Activated CD8-positive, alpha-beta memory T cell treated with anti-CD3 and anti-CD28 coated beads for 1 hour (primary cell): Measurements from ENCODE around the gene IL12RB2.
"Not testable (repeated sequence)": the region's sequence is repeated elsewhere in the genome, so short reads cannot be mapped to it uniquely, and the experiment has no call there.

ENCODE experiments used
- DNase-seq, 2 donors: peaks; one replicate each; pipeline ENCODE4 v3.0.0-alpha.2; 2020; ENCODE audit warnings: low read depth in 1 of 2; ENCODE audit errors: extremely low read depth in 1 of 2

Gene IL12RB2

DNA sequence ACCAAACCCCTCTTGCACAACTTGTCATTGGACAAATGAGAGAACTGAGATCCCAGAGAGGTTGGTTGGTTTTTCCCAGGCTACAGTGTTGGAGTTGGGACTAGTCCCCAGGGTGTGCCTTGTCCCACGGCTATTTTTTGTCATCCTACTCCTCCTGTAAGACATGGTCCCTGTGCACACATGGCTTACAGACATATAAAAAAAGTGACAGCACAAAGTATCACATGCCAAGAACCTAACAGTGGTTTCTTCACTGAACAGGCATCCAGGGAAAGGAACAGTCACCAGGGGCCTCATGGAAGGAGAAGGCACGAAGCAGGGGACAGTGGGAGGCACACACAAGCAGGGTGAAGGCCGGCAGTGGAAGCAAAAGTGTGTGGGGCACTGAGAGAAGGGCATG lies 86.1 kb downstream of the IL12RB2 start:
- no peak for DNase-seq

DNA sequence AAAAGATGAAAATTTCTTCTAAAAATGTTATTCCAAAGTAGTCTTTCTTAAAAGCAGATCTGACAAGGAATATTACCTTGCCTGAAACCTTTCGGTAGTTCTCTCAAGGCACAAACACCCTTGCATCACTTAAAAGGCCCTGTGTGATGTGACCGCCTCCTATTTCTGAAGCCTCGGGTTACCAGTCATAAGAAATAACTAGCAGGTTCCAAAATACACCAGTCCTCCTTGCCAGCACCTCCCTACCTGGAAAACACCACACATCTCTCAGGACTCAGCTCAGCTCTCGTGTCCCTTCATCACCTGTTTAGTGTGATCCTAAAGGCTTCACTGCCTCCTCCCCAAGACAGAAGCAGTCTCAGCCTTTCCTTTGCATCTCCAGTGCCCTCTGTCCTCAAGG lies 86.9 kb downstream of the IL12RB2 start:
- no peak for DNase-seq

DNA sequence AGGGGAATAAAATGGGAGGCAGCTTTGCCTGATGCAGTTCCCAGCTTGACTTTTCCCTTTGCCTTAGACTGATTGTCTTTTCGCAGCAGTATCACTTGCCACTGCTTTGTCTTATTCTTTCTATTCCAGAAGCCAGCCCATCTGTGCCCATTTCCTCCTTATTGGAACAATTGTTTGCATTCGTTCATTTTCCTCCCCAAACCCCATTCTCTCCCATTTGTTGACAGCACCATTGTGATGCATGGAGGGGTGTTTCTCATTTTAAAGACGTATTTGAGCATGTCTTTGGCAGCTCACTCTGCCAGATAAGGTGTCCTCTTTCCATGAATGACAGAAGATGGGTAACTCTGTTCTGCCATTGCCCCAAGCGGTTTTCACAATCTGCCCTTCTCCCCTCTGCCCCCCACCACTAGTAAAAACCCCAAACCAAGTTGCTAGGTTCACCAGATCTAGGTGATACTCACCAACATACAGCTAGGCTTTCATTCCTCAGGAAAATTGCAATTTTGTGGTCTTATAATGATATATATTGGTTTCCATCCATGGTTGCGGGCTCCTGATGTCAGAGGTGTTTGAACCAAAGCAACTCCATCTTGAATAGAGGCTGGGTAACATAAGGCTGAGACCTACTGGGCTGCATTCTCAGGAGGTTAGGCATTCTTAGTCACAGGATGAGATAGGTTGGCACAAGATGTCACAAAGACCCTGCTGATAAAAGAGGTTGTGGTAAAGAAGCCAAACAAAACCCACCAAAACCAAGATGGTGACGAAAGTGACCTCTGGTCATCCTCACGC lies 91.7 kb downstream of the IL12RB2 start:
- no peak for DNase-seq

DNA sequence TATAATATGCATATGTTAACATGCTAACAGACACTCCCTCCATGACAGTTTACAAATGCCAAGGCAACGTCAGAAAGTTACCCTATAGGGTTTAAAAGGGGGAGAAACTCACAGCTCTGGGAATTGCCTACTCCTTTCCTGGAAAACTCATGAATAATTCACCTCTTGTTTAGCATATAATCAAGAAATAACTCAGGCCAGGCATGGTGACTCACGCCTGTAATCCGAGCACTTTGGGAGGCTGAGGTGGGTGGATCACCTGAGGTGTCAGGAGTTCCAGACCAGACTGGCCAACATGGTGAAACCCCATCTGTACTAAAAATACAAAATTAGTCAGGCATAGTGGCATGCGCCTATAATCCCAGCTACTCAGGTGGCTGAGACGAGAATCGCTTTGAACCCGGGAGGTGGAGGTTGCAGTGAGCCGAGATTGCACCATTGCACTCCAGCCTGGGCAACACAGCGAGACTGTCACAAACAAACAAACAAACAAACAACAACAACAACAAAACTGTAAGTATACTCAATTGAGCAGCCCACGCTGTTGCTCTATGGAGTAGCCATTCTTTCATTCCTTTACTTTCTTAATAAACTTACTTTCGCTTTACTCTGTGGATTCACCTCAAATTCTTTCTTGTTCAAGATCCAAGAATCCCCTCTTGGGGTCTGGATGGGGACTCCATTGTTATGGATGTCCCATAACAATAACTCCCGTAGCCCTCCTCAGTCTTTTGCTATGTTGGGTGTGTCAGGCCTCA lies 92.5 kb downstream of the IL12RB2 start:
- not testable (repeated sequence) for DNase-seq

DNA sequence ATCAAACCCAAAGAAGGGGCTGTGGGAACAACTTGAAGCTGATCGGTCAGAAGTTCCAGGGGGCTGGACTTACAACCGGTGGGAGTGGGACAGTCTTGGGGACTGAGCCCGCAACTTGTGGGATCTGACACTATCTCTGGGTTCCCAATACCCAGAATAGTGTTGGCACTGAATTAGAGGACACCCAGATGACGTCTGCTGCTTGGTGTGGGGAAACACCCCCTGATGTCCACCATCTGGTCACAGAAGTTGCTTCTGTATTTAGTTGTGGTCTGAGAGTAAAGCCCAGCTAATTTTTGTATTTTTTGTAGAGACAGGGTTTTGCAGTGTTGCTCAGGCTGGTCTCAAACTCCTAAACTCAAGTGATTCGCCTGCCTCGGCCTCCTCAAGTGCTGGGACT lies 93.8 kb downstream of the IL12RB2 start:
- DNase-seq: no peak

DNA sequence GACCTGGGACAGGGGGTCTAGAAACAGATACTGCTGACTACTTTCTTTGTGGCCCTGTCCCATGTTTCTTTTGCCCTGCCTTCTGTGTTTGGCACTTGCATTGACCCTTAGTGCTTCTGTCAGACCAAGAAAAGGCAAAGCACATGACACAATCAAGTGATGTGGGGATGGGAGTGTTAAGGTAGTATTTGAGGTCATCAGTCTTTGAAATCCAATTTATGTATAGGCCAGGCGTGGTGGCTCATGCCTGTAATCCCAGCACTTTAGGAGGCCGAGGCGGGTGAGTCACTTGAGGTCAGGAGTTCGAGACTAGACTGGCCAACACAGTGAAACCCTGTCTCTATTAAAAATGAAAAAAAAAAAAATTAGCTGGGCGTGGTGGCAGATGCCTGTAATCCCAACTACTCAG lies 96.5 kb downstream of the IL12RB2 start:
- DNase-seq: no peak

DNA sequence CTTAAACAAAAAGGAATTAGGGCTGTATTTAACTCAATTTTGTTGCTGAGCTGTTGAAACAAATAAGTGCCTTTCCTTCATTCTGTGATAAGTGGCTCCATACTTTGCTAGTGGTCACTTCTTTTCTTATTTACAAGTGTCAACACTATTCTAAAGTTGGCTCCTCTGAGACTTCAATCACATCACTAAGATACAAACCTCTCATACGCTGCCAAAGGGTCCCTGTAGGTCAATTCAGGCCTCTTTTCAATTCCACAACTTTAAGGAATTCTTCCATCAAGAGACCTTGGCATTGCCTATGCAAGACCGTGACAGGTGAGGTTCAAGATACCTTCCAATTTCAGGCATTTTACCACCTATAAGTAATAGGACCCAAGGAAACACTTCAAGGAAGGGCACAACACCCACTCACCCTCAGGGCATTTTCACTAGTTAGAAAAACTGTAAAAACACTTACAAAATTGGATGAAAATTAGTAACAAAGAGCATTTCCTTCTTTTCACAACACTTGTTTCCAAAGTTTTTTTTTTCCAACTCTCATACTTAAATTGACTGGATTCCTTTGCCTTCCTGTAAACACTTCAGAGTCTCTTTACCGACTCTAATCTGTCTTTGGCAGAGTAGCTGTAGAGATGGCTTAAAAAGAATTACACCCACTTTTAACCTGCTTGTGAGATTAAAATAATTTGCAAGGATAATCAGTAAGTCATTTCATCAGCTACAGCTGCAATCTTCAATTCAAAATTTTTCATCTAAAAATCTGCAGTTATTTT lies 98.0 kb downstream of the IL12RB2 start:
- DNase-seq: no peak

DNA sequence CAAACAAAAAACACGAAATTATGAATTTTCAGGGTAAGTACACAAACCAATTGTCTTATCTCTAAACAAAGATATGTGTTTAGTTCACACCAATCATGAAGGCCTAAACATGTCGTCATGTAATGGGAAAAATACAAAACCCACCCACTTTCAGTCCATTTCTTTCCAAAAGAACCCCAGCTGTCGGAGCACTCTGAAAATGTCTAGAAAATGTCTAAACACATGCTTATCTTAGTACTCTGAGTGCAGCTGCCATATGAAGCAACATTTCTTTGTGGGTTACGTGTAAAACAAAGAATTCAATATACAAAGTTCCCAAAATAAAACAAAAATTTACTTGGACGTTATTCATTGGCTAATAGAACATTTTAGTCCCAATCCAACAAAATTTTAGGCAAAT lies 99.8 kb downstream of the IL12RB2 start:
- no peak for DNase-seq

DNA sequence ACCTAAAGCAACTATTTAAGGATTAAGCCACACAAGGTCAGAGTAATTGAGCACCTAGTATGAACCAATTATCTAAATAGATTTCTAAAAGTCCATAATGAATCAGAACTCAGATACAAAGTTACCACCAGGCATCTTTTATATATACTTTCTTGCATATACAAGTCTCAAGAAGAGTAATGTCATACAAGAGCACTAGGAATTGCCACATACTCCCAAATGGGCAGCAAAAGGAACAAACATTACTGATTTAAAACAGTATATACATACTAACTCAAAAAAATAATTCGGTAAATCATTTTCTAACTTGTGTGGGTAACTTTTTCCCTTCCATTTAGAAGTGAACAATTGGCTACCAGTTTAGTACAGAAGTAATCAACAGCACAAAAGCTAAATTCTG lies 100.5 kb downstream of the IL12RB2 start:
- DNase-seq: no peak

DNA sequence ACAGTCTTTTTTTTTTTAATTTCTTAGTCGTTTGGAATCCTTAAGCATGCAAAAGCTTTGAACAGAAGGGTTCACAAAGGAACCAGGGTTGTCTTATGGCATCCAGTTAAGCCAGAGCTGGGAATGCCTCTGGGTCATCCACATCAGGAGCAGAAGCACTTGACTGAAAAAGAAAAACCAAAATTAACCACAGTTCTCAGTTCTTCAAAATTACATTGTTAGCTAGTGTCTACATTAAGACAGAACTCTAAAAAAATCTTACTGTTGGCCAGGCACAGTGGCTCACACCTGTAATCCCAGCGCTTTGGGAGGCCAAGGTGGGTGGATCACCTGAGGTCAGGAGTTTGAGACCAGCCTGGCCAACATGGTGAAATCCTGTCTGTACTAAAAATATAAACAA lies 105.4 kb downstream of the IL12RB2 start:
- DNase-seq: not testable (repeated sequence)

DNA sequence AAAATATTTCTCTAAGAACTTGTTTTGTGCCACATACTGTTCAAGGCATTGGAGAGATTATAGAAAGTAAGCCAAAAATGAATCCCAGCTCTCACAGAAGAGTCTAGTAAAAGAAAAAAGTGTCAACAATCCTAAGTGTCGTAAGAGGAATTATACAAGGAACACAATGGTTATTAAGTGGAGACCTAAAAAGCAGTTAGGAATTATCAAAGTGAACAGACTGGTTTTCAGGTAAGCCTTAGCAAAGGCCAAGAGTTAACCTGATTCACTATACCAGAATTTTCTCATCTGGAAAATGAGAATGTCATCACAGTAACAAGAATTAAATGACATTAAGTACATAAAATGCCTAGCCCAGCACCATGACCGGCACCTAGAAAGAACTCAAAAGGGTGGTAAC lies 106.9 kb downstream of the IL12RB2 start:
- no peak for DNase-seq

DNA sequence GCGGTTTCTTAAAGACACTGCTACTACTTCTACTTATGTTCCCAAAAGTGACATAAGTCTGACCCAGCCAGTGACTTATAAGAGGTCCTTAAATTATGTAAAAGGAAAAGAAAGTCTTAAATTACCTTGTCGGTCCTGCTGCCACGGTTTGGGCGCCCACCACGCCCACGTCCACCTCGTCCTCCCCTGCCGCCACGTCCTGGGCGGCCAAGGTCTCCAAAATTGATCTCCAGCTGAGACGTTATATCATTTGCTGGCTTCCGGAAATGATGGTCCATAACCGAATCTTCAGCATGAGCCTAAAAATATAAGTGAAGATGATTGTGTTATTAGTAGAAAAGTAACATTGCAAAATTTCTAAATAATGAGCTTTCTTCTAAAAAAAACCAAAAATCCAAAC lies 107.4 kb downstream of the IL12RB2 start:
- no peak for DNase-seq

DNA sequence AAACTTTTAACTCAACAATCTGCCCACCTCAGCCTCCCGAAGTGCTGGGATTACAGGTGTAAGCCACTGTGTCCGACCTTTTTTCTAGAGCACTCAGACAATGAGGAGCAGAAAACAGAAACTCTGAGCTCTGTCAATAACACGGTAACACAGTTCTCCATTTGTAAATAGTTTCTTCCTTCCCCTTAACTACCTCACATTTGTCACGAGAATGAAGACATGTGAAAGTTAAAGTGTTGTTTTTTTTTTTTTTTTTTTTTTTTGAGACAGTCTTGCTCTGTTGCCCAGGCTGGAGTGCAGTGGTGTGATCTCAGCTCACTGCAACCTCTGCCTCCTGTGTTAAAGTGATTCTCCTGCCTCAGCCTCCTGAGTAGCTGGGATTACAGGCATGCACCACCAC lies 110.1 kb downstream of the IL12RB2 start:
- not testable (repeated sequence) for DNase-seq

DNA sequence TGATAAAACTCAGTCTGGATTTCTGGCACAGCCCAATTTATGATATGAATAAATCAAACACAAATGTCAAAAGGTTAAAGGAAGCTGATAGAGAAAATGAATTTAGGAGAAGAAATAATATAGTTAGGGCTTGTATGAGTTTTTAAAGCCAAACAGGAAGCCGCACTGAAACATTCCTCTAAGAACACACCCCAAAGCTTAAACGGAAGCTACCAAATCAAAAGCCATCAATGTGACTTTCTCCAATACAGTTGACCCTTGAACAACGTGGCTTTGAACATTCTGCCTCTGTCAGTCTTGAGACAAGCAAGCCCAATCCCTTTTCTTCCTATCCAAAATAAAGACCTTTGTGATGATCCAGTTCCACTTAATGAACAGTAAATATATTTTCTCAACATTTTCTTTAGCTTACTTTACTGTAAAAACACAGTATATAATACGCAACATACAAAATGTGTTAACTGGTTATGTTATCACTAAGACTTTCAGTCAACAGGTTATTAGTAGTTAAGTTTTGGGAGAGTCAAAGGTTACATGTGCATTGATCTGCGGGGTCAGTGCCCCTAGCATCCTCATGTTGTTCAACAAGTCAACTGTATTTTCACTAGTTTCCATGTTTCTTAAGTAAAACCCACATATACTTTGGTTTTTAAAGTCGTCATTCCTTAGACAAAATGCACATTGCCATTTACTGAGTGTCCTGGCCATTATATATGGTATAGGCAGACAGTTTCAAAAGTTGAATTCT lies 111.3 kb downstream of the IL12RB2 start:
- no peak for DNase-seq

DNA sequence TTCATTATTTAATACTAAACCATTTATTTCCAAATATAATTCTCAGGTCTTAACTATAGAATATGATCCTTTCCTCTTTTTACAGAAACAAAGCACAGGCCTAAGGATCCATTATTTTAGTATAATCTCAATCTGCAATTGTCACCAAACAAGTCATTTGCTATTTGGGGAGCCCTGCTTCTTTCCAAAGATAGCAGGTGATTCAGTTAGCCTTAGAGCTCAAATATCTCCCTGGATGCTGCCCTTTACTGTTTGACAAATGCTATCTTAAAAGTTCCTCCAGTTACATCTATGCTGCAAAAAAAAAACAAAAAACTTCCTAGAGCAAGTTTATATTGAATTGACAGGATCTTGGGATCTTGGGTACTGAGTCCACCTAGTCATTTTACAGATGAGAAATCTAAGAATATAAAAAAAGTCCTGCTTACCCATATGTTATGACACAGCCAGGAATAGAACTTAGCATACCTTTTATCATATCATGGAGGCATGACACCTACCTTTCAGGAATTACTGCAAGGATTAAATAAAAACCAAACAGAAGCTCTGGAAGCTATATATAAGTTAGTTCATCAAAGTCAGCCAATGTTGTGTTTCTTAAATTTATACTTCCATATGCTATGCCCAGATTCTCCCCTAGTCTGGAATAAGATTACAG lies 113.3 kb downstream of the IL12RB2 start:
- DNase-seq: no peak

DNA sequence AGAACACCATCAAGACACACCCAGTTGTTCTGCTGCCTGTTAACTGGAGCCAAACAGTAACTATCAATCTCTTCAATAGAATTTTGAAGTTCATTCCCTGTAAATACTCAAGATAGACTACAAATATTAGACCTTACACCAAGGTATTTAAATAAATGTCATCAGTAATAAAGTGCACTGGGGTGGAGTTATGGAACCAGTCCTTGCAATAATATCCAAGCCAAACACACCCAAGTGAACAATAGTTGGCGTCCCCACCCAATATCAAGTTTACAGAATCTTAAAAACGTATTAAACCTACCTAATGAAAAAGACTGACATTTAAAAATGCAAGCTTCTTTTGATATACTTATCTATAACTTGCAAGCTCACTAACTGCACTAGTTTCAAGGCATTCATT lies 119.8 kb downstream of the IL12RB2 start:
- DNase-seq: no peak

DNA sequence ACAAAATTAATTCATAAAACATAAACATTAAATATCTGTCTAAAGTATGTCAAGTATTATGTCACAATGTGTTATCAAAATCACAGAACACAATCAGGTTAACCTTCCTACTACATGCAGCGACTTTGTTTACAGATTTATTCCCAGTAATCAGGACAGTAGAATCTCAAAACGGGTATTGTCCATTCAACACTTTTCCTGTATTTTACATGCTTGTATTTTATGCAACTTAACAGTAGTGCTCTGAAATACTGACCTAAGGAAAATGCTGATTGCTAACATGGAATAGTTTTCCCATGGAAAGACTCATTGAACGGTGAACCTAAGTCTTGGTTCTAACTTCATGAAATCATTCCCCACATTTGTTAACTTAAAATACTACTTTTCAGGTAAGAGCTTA lies 120.3 kb downstream of the IL12RB2 start:
- no peak for DNase-seq

DNA sequence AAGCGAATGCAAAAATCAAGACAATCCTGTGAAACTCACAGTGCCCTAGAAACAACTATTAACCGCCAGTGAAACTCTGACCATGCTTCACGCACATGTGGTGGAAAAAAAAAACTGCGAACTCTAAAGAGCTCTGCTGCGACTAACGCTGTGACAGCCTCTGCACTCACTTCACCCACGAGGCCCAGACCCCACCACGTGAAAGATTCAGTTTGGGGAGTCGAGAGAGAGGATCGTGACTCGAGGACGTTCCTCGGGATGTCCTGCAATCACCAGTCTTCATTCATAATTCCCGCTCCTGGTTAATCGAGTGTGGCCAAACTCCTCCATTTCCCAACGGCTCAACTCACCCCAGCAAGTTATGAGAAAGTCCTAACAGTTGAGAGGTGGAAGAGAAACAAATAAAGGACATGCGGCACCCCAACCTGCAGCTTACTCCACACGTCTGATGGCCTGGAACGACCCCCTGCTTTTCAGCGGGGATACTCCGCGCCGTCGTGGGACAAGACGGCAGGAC lies 121.4 kb downstream of the IL12RB2 start:
- peak in 1 of 2 donors; percentile 5 for DNase-seq

DNA sequence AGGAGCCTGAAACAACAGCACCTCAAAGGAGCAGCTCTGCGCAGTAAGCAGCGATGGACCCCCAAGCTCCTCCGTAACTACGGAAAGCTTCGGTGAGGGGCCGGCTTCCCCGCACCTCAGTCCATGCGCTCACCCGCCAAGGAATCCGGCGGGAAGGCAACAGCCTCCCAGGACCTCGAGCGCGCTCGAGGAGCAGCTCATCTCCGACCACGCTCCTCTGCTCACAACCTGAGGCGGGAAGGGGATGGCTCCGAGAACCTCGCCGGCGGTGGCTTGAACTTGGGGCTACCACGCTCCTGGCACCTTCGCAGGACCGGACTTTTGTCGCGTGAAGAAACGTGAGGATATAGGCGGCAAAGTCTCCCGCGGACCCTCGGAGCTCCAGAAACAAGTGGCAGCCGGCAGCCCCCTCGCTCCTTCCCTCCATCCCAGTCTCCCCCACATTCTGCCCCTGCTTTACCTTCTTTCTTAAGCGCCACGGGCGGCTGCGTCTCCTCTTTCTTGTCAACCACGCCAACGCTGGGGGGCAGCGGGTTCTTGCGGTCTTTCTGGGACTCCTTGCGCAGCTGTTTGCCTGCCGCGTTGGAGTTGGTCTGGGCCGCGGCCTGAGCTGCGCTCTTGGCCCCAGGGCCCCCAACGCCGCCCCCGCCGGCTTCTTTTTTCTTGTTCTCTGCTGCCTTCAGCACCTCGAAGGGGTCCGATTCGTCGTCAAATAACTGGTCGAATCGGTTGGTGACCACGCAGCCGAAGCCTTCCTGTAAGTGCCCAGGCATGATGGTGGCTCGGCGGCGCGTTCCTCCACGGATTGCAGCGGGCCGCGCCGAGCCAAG lies 122.1 kb downstream of the IL12RB2 start:
- peak in 1 of 2 donors; percentile 6 for DNase-seq
